ENCODE results near the gene HCN2.
"Not testable (repeated sequence)": the region's sequence is repeated elsewhere in the genome, so short reads cannot be mapped to it uniquely, and the experiment has no call there.

Gene HCN2

GRCh38 chr19:625257-625656 lies 35.6 kb downstream of the HCN2 start:
- peaks cover 0 to 12% of the 10 kb centered on the region in 2 donors for H3K4me1 ChIP-seq (ENCODE audit: control insufficient read depth in 2 of 2, insufficient read depth in 1 of 2, low read depth in 1 of 2, low read length in 2 of 2)
- no peak overlapping the region for H2BK15ac ChIP-seq (ENCODE audit: low read length)
- no peak overlapping the region for H3K14ac ChIP-seq (ENCODE audit: low read length)
- no peak for DNase-seq (ENCODE audit: low spot score)
- H3K9me3 ChIP-seq (replicated peaks in 1 of 2; ENCODE audit: control insufficient read depth in 2 of 2, insufficient read depth in 1 of 2, low read depth in 1 of 2, low read length in 2 of 2) = no peaks in the 10 kb centered on the region
- no peak overlapping the region for H3K18ac ChIP-seq (ENCODE audit: low read length)
- H3K79me1 ChIP-seq (ENCODE audit: low read depth, low read length) = peaks cover 6% of the 10 kb centered on the region
- no peak overlapping the region for H2BK5ac ChIP-seq (ENCODE audit: low read length)
- no peak overlapping the region for H3K4ac ChIP-seq (ENCODE audit: low read length)
- no peak overlapping the region for H4K91ac ChIP-seq (ENCODE audit: low read depth, low read length, poor library complexity)
- no CpG with 5 or more reads among the region's 5 CpGs for WGBS, 2 donors (ENCODE audit: extremely low coverage in 2 of 2, insufficient read length in 2 of 2, insufficient replicate concordance in 1 of 2)
- no peak overlapping the region for H4K8ac ChIP-seq (ENCODE audit: low read depth, low read length)
- no peak overlapping the region for H2AFZ ChIP-seq (ENCODE audit: low read length)
- H3K23ac ChIP-seq (ENCODE audit: low read depth, low read length, poor library complexity) = no peak overlapping the region
- peaks cover 19 to 69% of the 10 kb centered on the region in 2 donors for H3K36me3 ChIP-seq (replicated peaks in 1 of 2; ENCODE audit: control insufficient read depth in 2 of 2, insufficient read depth in 2 of 2, low read length in 2 of 2)
- H3K27ac ChIP-seq (replicated peaks; ENCODE audit: low read length) = no peak overlapping the region
- H3K9ac ChIP-seq (ENCODE audit: low read depth, low read length, poor library complexity) = no peak overlapping the region
- H3K4me2 ChIP-seq (ENCODE audit: insufficient read depth, low read length, poor library complexity, severe bottlenecking) = no peak overlapping the region
- H3K4me3 ChIP-seq (ENCODE audit: low read length in 2 of 2) = no peak overlapping the region
- no peak overlapping the region for H2AK5ac ChIP-seq (ENCODE audit: low read depth, low read length)
- H3K27me3 ChIP-seq (ENCODE audit: control insufficient read depth in 3 of 3, insufficient read depth in 3 of 3, low read depth in 1 of 3, low read length in 3 of 3) = no peaks in the 10 kb centered on the region
- H2BK120ac ChIP-seq (ENCODE audit: low read depth, low read length) = no peak overlapping the region
- H2BK12ac ChIP-seq (ENCODE audit: low read length) = no peak overlapping the region

- not testable (repeated sequence) for H3K9me3 ChIP-seq (replicated peaks in 1 of 2; ENCODE audit: control insufficient read depth in 2 of 2, insufficient read depth in 1 of 2, low read depth in 1 of 2, low read length in 2 of 2); H4K8ac ChIP-seq (ENCODE audit: low read depth, low read length); H4K91ac ChIP-seq (ENCODE audit: low read depth, low read length, poor library complexity); H3K14ac ChIP-seq (ENCODE audit: low read length); H3K4me3 ChIP-seq (ENCODE audit: low read length in 2 of 2); H3K23ac ChIP-seq (ENCODE audit: low read depth, low read length, poor library complexity); H3K9ac ChIP-seq (ENCODE audit: low read depth, low read length, poor library complexity); H2BK120ac ChIP-seq (ENCODE audit: low read depth, low read length); H3K79me1 ChIP-seq (ENCODE audit: low read depth, low read length); H3K27ac ChIP-seq (replicated peaks; ENCODE audit: low read length); H3K4ac ChIP-seq (ENCODE audit: low read length); H2BK5ac ChIP-seq (ENCODE audit: low read length); H2AK5ac ChIP-seq (ENCODE audit: low read depth, low read length); H3K18ac ChIP-seq (ENCODE audit: low read length); DNase-seq (ENCODE audit: low spot score); H3K4me2 ChIP-seq (ENCODE audit: insufficient read depth, low read length, poor library complexity, severe bottlenecking); H2AFZ ChIP-seq (ENCODE audit: low read length); H2BK15ac ChIP-seq (ENCODE audit: low read length); H3K27me3 ChIP-seq (ENCODE audit: control insufficient read depth in 3 of 3, insufficient read depth in 3 of 3, low read depth in 1 of 3, low read length in 3 of 3); H2BK12ac ChIP-seq (ENCODE audit: low read length)
- WGBS, 2 donors (ENCODE audit: extremely low coverage in 2 of 2, insufficient read length in 2 of 2, insufficient replicate concordance in 1 of 2) = no CpG with 5 or more reads among the region's 7 CpGs
- Histone ChIP-seq H3K36me3 (replicated peaks in 1 of 2; ENCODE audit: control insufficient read depth in 2 of 2, insufficient read depth in 2 of 2, low read length in 2 of 2) (peaks cover 20 to 72% of the 10 kb centered on the region in 2 donors), H3K4me1 (ENCODE audit: control insufficient read depth in 2 of 2, insufficient read depth in 1 of 2, low read depth in 1 of 2, low read length in 2 of 2) (peaks cover 0 to 12% of the 10 kb centered on the region in 2 donors)
These were observed 36.9 kb downstream of the HCN2 start for GRCh38 chr19:626566-626965.

- Histone ChIP-seq H3K36me3 (replicated peaks in 1 of 2; ENCODE audit: control insufficient read depth in 2 of 2, insufficient read depth in 2 of 2, low read length in 2 of 2) (peaks cover 13 to 57% of the 10 kb centered on the region in 2 donors), H3K23ac (ENCODE audit: low read depth, low read length, poor library complexity) (no peak overlapping the region)
These were observed 38.5 kb downstream of the HCN2 start for GRCh38 chr19:628168-628567.

DNA sequence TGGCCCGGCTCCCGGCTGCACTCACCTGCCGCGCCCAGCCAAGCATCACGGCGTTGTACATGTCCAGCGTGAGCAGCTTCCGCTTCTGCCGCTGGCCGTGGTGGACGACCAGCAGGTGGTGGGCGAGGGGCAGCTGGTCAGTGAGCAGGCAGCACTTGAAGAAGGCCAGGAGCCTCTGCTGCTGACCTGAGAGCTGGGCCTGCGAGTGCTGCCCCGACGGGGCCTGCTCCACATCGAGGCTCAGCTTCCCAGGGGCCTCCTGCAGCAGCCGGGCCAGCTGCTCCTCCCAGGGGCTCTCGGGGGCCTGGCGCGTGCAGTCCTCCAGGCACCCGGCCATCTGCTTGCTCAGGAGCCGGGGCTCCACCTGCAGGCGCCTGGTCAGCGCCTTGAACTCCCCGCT lies 39.8 kb downstream of the HCN2 start:
- H3K4me2 ChIP-seq (ENCODE audit: insufficient read depth, low read length, poor library complexity, severe bottlenecking); H3K4me3 ChIP-seq (ENCODE audit: low read length in 2 of 2); H3K18ac ChIP-seq (ENCODE audit: low read length); H2AK5ac ChIP-seq (ENCODE audit: low read depth, low read length); H2BK12ac ChIP-seq (ENCODE audit: low read length); H3K9me3 ChIP-seq (replicated peaks in 1 of 2; ENCODE audit: control insufficient read depth in 2 of 2, insufficient read depth in 1 of 2, low read depth in 1 of 2, low read length in 2 of 2); H4K8ac ChIP-seq (ENCODE audit: low read depth, low read length); H2BK15ac ChIP-seq (ENCODE audit: low read length); H3K4me1 ChIP-seq (ENCODE audit: control insufficient read depth in 2 of 2, insufficient read depth in 1 of 2, low read depth in 1 of 2, low read length in 2 of 2); H3K23ac ChIP-seq (ENCODE audit: low read depth, low read length, poor library complexity); H3K27me3 ChIP-seq (ENCODE audit: control insufficient read depth in 3 of 3, insufficient read depth in 3 of 3, low read depth in 1 of 3, low read length in 3 of 3); H3K4ac ChIP-seq (ENCODE audit: low read length); DNase-seq (ENCODE audit: low spot score); H2BK120ac ChIP-seq (ENCODE audit: low read depth, low read length); H4K91ac ChIP-seq (ENCODE audit: low read depth, low read length, poor library complexity); H3K9ac ChIP-seq (ENCODE audit: low read depth, low read length, poor library complexity); H2AFZ ChIP-seq (ENCODE audit: low read length); H3K27ac ChIP-seq (replicated peaks; ENCODE audit: low read length); H2BK5ac ChIP-seq (ENCODE audit: low read length): not testable (repeated sequence)
- Histone ChIP-seq H3K14ac (ENCODE audit: low read length) (peak overlapping the region; percentile 38), H3K36me3 (replicated peaks in 1 of 2; ENCODE audit: control insufficient read depth in 2 of 2, insufficient read depth in 2 of 2, low read length in 2 of 2) (peaks cover 11 to 46% of the 10 kb centered on the region in 2 donors), H3K79me1 (ENCODE audit: low read depth, low read length) (peaks cover 11% of the 10 kb centered on the region)
- no CpG with 5 or more reads among the region's 25 CpGs for WGBS, 2 donors (ENCODE audit: extremely low coverage in 2 of 2, insufficient read length in 2 of 2, insufficient replicate concordance in 1 of 2)

More at GRCh38 chr19:628168-628567, 38.5 kb downstream of the HCN2 start:
- no peak overlapping the region for H3K4me2 ChIP-seq (ENCODE audit: insufficient read depth, low read length, poor library complexity, severe bottlenecking)
- no CpG with 5 or more reads among the region's 19 CpGs for WGBS, 2 donors (ENCODE audit: extremely low coverage in 2 of 2, insufficient read length in 2 of 2, insufficient replicate concordance in 1 of 2)
- H3K9me3 ChIP-seq (replicated peaks in 1 of 2; ENCODE audit: control insufficient read depth in 2 of 2, insufficient read depth in 1 of 2, low read depth in 1 of 2, low read length in 2 of 2) = no peaks in the 10 kb centered on the region
- H3K4me1 ChIP-seq (ENCODE audit: control insufficient read depth in 2 of 2, insufficient read depth in 1 of 2, low read depth in 1 of 2, low read length in 2 of 2) = peaks cover 4 to 14% of the 10 kb centered on the region in 2 donors
- H3K4me3 ChIP-seq (ENCODE audit: low read length in 2 of 2) = no peak overlapping the region
- H3K79me1 ChIP-seq (ENCODE audit: low read depth, low read length) = peaks cover 7% of the 10 kb centered on the region
- H2AK5ac ChIP-seq (ENCODE audit: low read depth, low read length) = no peak overlapping the region
- H3K18ac ChIP-seq (ENCODE audit: low read length) = no peak overlapping the region
- H3K14ac ChIP-seq (ENCODE audit: low read length) = no peak overlapping the region
- DNase-seq (ENCODE audit: low spot score) = no peak
- no peak overlapping the region for H2BK5ac ChIP-seq (ENCODE audit: low read length)
- no peak overlapping the region for H3K27ac ChIP-seq (replicated peaks; ENCODE audit: low read length)
- H2BK12ac ChIP-seq (ENCODE audit: low read length) = no peak overlapping the region
- H4K91ac ChIP-seq (ENCODE audit: low read depth, low read length, poor library complexity) = no peak overlapping the region
- H3K4ac ChIP-seq (ENCODE audit: low read length) = no peak overlapping the region
- H2BK15ac ChIP-seq (ENCODE audit: low read length) = no peak overlapping the region
- H3K27me3 ChIP-seq (ENCODE audit: control insufficient read depth in 3 of 3, insufficient read depth in 3 of 3, low read depth in 1 of 3, low read length in 3 of 3) = no peaks in the 10 kb centered on the region
- no peak overlapping the region for H2AFZ ChIP-seq (ENCODE audit: low read length)
- H3K9ac ChIP-seq (ENCODE audit: low read depth, low read length, poor library complexity) = no peak overlapping the region
- no peak overlapping the region for H4K8ac ChIP-seq (ENCODE audit: low read depth, low read length)
- no peak overlapping the region for H2BK120ac ChIP-seq (ENCODE audit: low read depth, low read length)
